Trophoblast cell (in vitro differentiated cells and primary cell): ENCODE results near the gene KEL.
"Not testable (repeated sequence)": the region's sequence is repeated elsewhere in the genome, so short reads cannot be mapped to it uniquely, and the experiment has no call there.

Source experiments
- DNase-seq, 2 donors: peaks; one replicate each; pipeline ENCODE4 v3.0.0-alpha.2; 2016
- H2AFZ ChIP-seq: 2 replicates; pipeline ENCODE4 v1.6.1; 2013; ENCODE audit warnings: low read length, moderate library complexity, mild to moderate bottlenecking; ENCODE audit not compliant: insufficient read depth, poor library complexity
- H2AK5ac ChIP-seq: 2 replicates; pipeline ENCODE4 v1.6.1; 2013; ENCODE audit warnings: mild to moderate bottlenecking, low read length
- H2BK120ac ChIP-seq: 2 replicates; pipeline ENCODE4 v1.6.1; 2013; ENCODE audit warnings: low read length, mild to moderate bottlenecking, moderate library complexity; ENCODE audit not compliant: insufficient read depth, poor library complexity
- H2BK12ac ChIP-seq: 2 replicates; pipeline ENCODE4 v1.6.1; 2013; ENCODE audit warnings: mild to moderate bottlenecking, low read length, moderate library complexity
- H2BK5ac ChIP-seq: 2 replicates; pipeline ENCODE4 v1.6.1; 2013; ENCODE audit warnings: low read length, low read depth, moderate library complexity, mild to moderate bottlenecking; ENCODE audit not compliant: poor library complexity
- H3K14ac ChIP-seq: 2 replicates; pipeline ENCODE4 v1.6.1; 2013; ENCODE audit warnings: mild to moderate bottlenecking, low read length
- H3K18ac ChIP-seq: 2 replicates; pipeline ENCODE4 v1.6.1; 2013; ENCODE audit warnings: mild to moderate bottlenecking, low read length
- H3K23ac ChIP-seq: 2 replicates; pipeline ENCODE4 v1.6.1; 2013; ENCODE audit warnings: low read length
- H3K27ac ChIP-seq: 2 replicates; pipeline ENCODE4 v1.5.1; 2013; ENCODE audit warnings: low read depth, mild to moderate bottlenecking, inconsistent platforms, low read length, moderate library complexity
- H3K27me3 ChIP-seq: 2 replicates; pipeline ENCODE4 v1.6.1; 2013; ENCODE audit warnings: inconsistent platforms, mild to moderate bottlenecking, low read length, moderate library complexity; ENCODE audit not compliant: insufficient read depth
- H3K36me3 ChIP-seq, 2 experiments: 1 replicate in 1 of 2; 2 replicates in 1 of 2; pipeline ENCODE4 v1.6.1; 2013; ENCODE audit warnings: low read length in 2 of 2, mild to moderate bottlenecking in 2 of 2, moderate library complexity in 1 of 2; ENCODE audit not compliant: insufficient read depth in 2 of 2, control insufficient read depth in 1 of 2
- H3K4ac ChIP-seq: 2 replicates; pipeline ENCODE4 v1.6.1; 2013; ENCODE audit warnings: low read depth, mild to moderate bottlenecking, low read length, moderate library complexity
- H3K4me1 ChIP-seq, 2 experiments: 1 replicate in 1 of 2; 2 replicates in 1 of 2; pipeline ENCODE4 v1.6.1; 2013; ENCODE audit warnings: low read length in 2 of 2, mild to moderate bottlenecking in 2 of 2, moderate library complexity in 1 of 2; ENCODE audit not compliant: insufficient read depth in 2 of 2, control insufficient read depth in 1 of 2
- H3K4me2 ChIP-seq: 2 replicates; pipeline ENCODE4 v1.6.1; 2013; ENCODE audit warnings: inconsistent platforms, mild to moderate bottlenecking, low read length, moderate library complexity
- H3K4me3 ChIP-seq: 2 replicates; pipeline ENCODE4 v1.5.1; 2013; ENCODE audit warnings: mild to moderate bottlenecking, low read depth, low read length, inconsistent platforms
- H3K79me1 ChIP-seq: one replicate; pipeline ENCODE4 v1.6.1; 2013; ENCODE audit warnings: low read length
- H3K79me2 ChIP-seq: 2 replicates; pipeline ENCODE4 v1.6.1; 2013; ENCODE audit warnings: low read length, mild to moderate bottlenecking; ENCODE audit not compliant: control insufficient read depth, insufficient read depth, poor library complexity
- H3K9ac ChIP-seq: 2 replicates; pipeline ENCODE4 v1.6.1; 2013; ENCODE audit warnings: mild to moderate bottlenecking, low read length
- H3K9me3 ChIP-seq: 2 replicates; pipeline ENCODE4 v1.6.1; 2013; ENCODE audit warnings: low read depth, mild to moderate bottlenecking, control low read depth, inconsistent platforms, low read length; ENCODE audit not compliant: insufficient read depth
- H4K12ac ChIP-seq: 2 replicates; pipeline ENCODE4 v1.6.1; 2013; ENCODE audit warnings: low read depth, mild to moderate bottlenecking, low read length, moderate library complexity
- H4K8ac ChIP-seq: 2 replicates; pipeline ENCODE4 v1.6.1; 2013; ENCODE audit warnings: low read depth, mild to moderate bottlenecking, low read length, moderate library complexity
- H4K91ac ChIP-seq: one replicate; pipeline ENCODE4 v1.6.1; 2013; ENCODE audit warnings: low read depth, mild to moderate bottlenecking, low read length, moderate library complexity
- WGBS: extraction: QIAGEN DNeasy Blood & Tissue Kit; methylation state at CpG from one replicate; pipeline ENCODE4 v1.1.7; 2013; ENCODE audit warnings: missing lambda C conversion rate; ENCODE audit not compliant: insufficient read length, insufficient coverage; ENCODE audit errors: extremely low coverage; 5-methylcytosine and 5-hydroxymethylcytosine counted together

The KEL gene

DNA sequence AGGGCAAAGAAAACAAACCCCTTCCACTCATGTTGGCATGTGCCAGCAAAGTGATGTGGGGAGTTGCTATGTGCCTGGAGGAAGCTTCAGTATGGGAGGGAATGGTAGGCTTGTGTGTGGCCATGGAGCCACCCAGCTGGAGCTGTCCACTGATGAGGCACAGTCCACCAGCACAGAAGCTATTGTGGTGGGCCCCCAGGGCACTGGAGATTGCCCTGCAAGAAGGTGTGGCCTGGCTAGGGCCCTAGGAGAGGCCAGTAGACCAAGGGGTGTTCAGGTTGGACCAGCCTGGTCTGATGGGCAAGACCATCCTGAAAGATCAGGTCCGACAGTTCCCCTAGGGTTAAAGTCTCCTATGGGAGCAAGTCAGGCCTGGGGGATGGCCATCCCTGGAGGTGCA, 22.1 kb upstream of the KEL start:
- Histone ChIP-seq H2BK12ac (no peak overlapping the region), H3K14ac (no peak overlapping the region), H3K4ac (no peak overlapping the region), H3K79me2 (no peaks in the 10 kb centered on the region), H3K36me3 (no peaks in the 10 kb centered on the region), H4K8ac (no peak overlapping the region), H3K4me1 (no peaks in the 10 kb centered on the region), H3K4me2 (no peak overlapping the region), H3K79me1 (no peaks in the 10 kb centered on the region), H3K27me3 (no peaks in the 10 kb centered on the region), H3K18ac (no peak overlapping the region), H3K4me3 (no peak overlapping the region), H3K9ac (no peak overlapping the region), H3K27ac (no peak overlapping the region), H2BK5ac (no peak overlapping the region), H4K12ac (no peak overlapping the region), H2BK120ac (no peak overlapping the region), H2AFZ (no peak overlapping the region), H3K23ac (no peak overlapping the region), H4K91ac (no peak overlapping the region), H3K9me3 (no peaks in the 10 kb centered on the region), H2AK5ac (no peak overlapping the region)
- WGBS = no CpG with 5 or more reads among the region's 1 CpG
- DNase-seq = no peak

GRCh38 chr7:142983825-142984224, 21.7 kb upstream of the KEL start:
- H3K79me1 ChIP-seq = no peaks in the 10 kb centered on the region
- H2BK5ac ChIP-seq = no peak overlapping the region
- H2BK12ac ChIP-seq = no peak overlapping the region
- no peaks in the 10 kb centered on the region for H3K9me3 ChIP-seq
- H3K27ac ChIP-seq = no peak overlapping the region
- no peak for DNase-seq
- no peak overlapping the region for H3K23ac ChIP-seq
- H3K4me2 ChIP-seq = no peak overlapping the region
- H4K12ac ChIP-seq = no peak overlapping the region
- H4K91ac ChIP-seq = no peak overlapping the region
- H2AFZ ChIP-seq = no peak overlapping the region
- H4K8ac ChIP-seq = no peak overlapping the region
- H3K36me3 ChIP-seq = no peaks in the 10 kb centered on the region
- H3K4ac ChIP-seq = no peak overlapping the region
- H3K9ac ChIP-seq = no peak overlapping the region
- no peaks in the 10 kb centered on the region for H3K27me3 ChIP-seq
- no CpG with 5 or more reads among the region's 1 CpG for WGBS
- no peak overlapping the region for H2AK5ac ChIP-seq
- H3K79me2 ChIP-seq = no peaks in the 10 kb centered on the region
- no peak overlapping the region for H3K18ac ChIP-seq
- H2BK120ac ChIP-seq = no peak overlapping the region
- H3K4me3 ChIP-seq = no peak overlapping the region
- H3K14ac ChIP-seq = no peak overlapping the region
- H3K4me1 ChIP-seq = no peaks in the 10 kb centered on the region

DNA sequence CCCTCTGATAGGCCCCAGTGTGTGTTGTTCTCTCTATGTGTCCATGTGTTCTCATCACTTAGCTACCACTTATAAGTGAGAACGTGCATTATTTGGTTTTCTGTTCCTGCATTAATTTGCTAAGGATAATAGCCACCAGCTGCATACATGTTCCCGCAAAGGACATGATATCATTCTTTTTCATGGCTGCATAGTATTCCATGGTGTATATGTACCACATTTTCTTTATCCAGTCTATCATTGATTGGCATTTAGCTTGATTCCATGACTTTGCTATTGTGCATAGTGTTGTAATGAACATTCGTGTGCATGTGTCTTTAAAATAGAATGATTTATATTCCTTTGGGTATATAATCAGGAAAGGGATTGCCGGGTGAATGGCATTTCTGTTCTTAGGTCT, 16.2 kb upstream of the KEL start:
- not testable (repeated sequence) for H3K4me1 ChIP-seq, H3K14ac ChIP-seq, H3K18ac ChIP-seq, H3K9ac ChIP-seq, H3K9me3 ChIP-seq, H4K12ac ChIP-seq, DNase-seq, H3K23ac ChIP-seq, H3K27me3 ChIP-seq, H3K27ac ChIP-seq, H3K4me2 ChIP-seq, H3K36me3 ChIP-seq, H4K8ac ChIP-seq, H3K79me2 ChIP-seq, H3K79me1 ChIP-seq, H2AFZ ChIP-seq, H4K91ac ChIP-seq, H3K4me3 ChIP-seq, H3K4ac ChIP-seq, H2AK5ac ChIP-seq, H2BK120ac ChIP-seq, H2BK5ac ChIP-seq, H2BK12ac ChIP-seq
- no CpG with 5 or more reads among the region's 4 CpGs for WGBS

- DNase-seq = no peak
- H2BK12ac ChIP-seq = no peak overlapping the region
- H3K4ac ChIP-seq = no peak overlapping the region
- H3K79me2 ChIP-seq = no peaks in the 10 kb centered on the region
- no peaks in the 10 kb centered on the region for H3K27me3 ChIP-seq
- no peak overlapping the region for H3K14ac ChIP-seq
- H3K18ac ChIP-seq = no peak overlapping the region
- H2BK5ac ChIP-seq = no peak overlapping the region
- no CpG with 5 or more reads among the region's 3 CpGs for WGBS
- no peak overlapping the region for H3K4me2 ChIP-seq
- H3K23ac ChIP-seq = no peak overlapping the region
- no peak overlapping the region for H2AFZ ChIP-seq
- H3K4me3 ChIP-seq = no peak overlapping the region
- no peak overlapping the region for H2AK5ac ChIP-seq
- no peaks in the 10 kb centered on the region for H3K36me3 ChIP-seq
- H4K12ac ChIP-seq = no peak overlapping the region
- H3K79me1 ChIP-seq = no peaks in the 10 kb centered on the region
- no peak overlapping the region for H3K27ac ChIP-seq
- no peak overlapping the region for H4K8ac ChIP-seq
- no peaks in the 10 kb centered on the region for H3K9me3 ChIP-seq
- no peak overlapping the region for H3K9ac ChIP-seq
- H4K91ac ChIP-seq = no peak overlapping the region
- H3K4me1 ChIP-seq = no peaks in the 10 kb centered on the region
- no peak overlapping the region for H2BK120ac ChIP-seq
Observed at GRCh38 chr7:142974626-142975025, 12.5 kb upstream of the KEL start.
